GM18505 (cell line): ENCODE measurements around the gene ISCA1.

ENCODE experiments used
- ATAC-seq: cut with Tn5 transposase; IDR thresholded peaks from one replicate; pipeline ENCODE4 v1.9.1; 2021; ENCODE audit not compliant: unreplicated experiment
- POLR2A ChIP-seq: IDR thresholded peaks from 4 replicates; pipeline ENCODE4 v1.6.1; 2011; ENCODE audit warnings: borderline replicate concordance; ENCODE audit not compliant: insufficient read depth, insufficient read length; ENCODE audit errors: extremely low read depth

Gene ISCA1

GRCh38 chr9:86241216-86241615 lies 41.1 kb downstream of the ISCA1 start:
- ATAC-seq: no peak
- TF ChIP-seq POLR2A: no peak

GRCh38 chr9:86238861-86239770 lies 43.2 kb downstream of the ISCA1 start:
- TF ChIP-seq POLR2A: no peak
- ATAC-seq: no peak

GRCh38 chr9:86230858-86231257 lies 51.5 kb downstream of the ISCA1 start:
- no peak for ATAC-seq
- TF ChIP-seq POLR2A: no peak

- TF ChIP-seq POLR2A: no peak
- no peak for ATAC-seq
These were observed 59.7 kb downstream of the ISCA1 start for GRCh38 chr9:86222667-86223066.

DNA sequence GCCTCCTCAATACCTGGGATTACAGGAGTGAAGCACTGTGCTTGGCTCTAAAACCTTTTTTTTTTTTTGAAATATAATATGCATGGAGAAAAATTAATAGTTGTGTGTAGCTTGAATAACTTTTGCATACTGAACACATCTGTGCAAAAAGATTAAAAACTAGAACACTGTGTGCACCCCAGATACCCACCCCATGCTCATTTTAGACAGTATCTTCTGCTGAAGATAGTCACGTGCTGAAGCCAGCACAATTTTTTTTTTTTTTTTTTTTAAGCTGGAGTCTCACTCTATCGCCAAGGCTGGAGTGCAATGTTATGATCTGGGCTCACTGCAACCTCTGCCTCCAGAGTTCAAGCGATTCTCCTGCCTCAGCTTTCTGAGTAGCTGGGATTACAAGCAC lies 62.7 kb downstream of the ISCA1 start:
- TF ChIP-seq POLR2A: no peak
- ATAC-seq: no peak

- ATAC-seq: no peak
- TF ChIP-seq POLR2A: no peak
These were observed 65.1 kb downstream of the ISCA1 start for GRCh38 chr9:86217076-86217755.
